HT1080 (cell line): Measurements from ENCODE around the gene USP6NL. TPM values are rescaled to one million over a fixed set of nuclear protein-coding genes. Genes with fewer than 3 reads are reported as not detected.

Experiments used
- DNase-seq: peaks from one replicate; pipeline ENCODE4 v3.0.0-alpha.2; 2015; ENCODE audit warnings: low read depth
- total RNA-seq: library from RNA; depleted of rRNA; stranded (reverse); fragments of >200 nt; shearing (Covaris generic); gene quantifications from 2 replicates; pipeline ENCODE4 v1.2.3, GENCODE V29; 2014

Gene USP6NL
- total RNA-seq, 1 experiment from 2014 or later, result 20.8 TPM

GRCh38 chr10:11483201-11484148 is 128.0 kb downstream of the USP6NL start:
- no peak for DNase-seq

- DNase-seq, result no peak
Observed at GRCh38 chr10:11482306-11482705, 129.1 kb downstream of the USP6NL start.

- DNase-seq, result no peak
Observed at GRCh38 chr10:11480687-11481086, 130.8 kb downstream of the USP6NL start.

GRCh38 chr10:11479300-11479699 is 132.2 kb downstream of the USP6NL start:
- DNase-seq, result no peak

- DNase-seq, result no peak
Observed at GRCh38 chr10:11478807-11479206, 132.6 kb downstream of the USP6NL start.

- DNase-seq, result no peak
Observed at GRCh38 chr10:11475831-11476434, 135.5 kb downstream of the USP6NL start.

GRCh38 chr10:11473128-11473760 is 138.2 kb downstream of the USP6NL start:
- no peak for DNase-seq

- peak; percentile 49 for DNase-seq
Observed at GRCh38 chr10:11472158-11472753, 139.2 kb downstream of the USP6NL start.

- no peak for DNase-seq
Observed at GRCh38 chr10:11469575-11470391, 141.7 kb downstream of the USP6NL start.

- peak; percentile 41 for DNase-seq
Observed at GRCh38 chr10:11468126-11468742, 143.2 kb downstream of the USP6NL start.

GRCh38 chr10:11465406-11465805 is 146.0 kb downstream of the USP6NL start:
- DNase-seq, result no peak

- no peak for DNase-seq
Observed at GRCh38 chr10:11463111-11463510, 148.3 kb downstream of the USP6NL start.

- no peak for DNase-seq
Observed at GRCh38 chr10:11462071-11462470, 149.4 kb downstream of the USP6NL start.

- no peak for DNase-seq
Observed at GRCh38 chr10:11457336-11457735, 154.1 kb downstream of the USP6NL start.

- DNase-seq, result no peak
Observed at GRCh38 chr10:11454958-11455566, 156.4 kb downstream of the USP6NL start.

- DNase-seq, result no peak
Observed at GRCh38 chr10:11454160-11454559, 157.3 kb downstream of the USP6NL start.

GRCh38 chr10:11451640-11452260 is 159.7 kb downstream of the USP6NL start:
- DNase-seq, result no peak

- no peak for DNase-seq
Observed at GRCh38 chr10:11450427-11450826, 161.0 kb downstream of the USP6NL start.

- DNase-seq, result no peak
Observed at GRCh38 chr10:11449761-11450160, 161.7 kb downstream of the USP6NL start.
